K562 (cell line): ENCODE results near the gene STMP1.

ENCODE experiments used
- ARHGAP35 ChIP-seq: fragments of 450-650 bp; IDR thresholded peaks from 2 replicates; pipeline ENCODE4 v1.6.1; 2018; ENCODE audit not compliant: partially characterized antibody
- FOXM1 ChIP-seq, 2 experiments: fragments of 450-650 bp in 1 of 2; sonication (generic) in 1 of 2; formaldehyde crosslinking in 1 of 2; IDR thresholded peaks; 2 replicates each; pipeline versions ENCODE4 v1.6.1 to v1.9.0; 2017 to 2022; ENCODE audit warnings: low read depth in 2 of 2, mild to moderate bottlenecking in 2 of 2, missing genetic modification reagents in 1 of 2, moderate library complexity in 1 of 2
- MXI1 ChIP-seq: IDR thresholded peaks from 2 replicates; pipeline ENCODE4 v1.6.1; 2011; ENCODE audit warnings: low read depth, mild to moderate bottlenecking, improper control_type of control experiment, low read length
- MYC ChIP-seq, 2 experiments: fragments of 250-450 bp in 1 of 2; sonication (Bioruptor Pico) in 1 of 2; IDR thresholded peaks; 2 replicates each; pipeline versions ENCODE4 v1.5.1 to v1.6.1; 2012 to 2021; ENCODE audit warnings: low read depth in 2 of 2, borderline replicate concordance in 1 of 2, improper control_type of control experiment in 1 of 2, low read length in 1 of 2, mild to moderate bottlenecking in 1 of 2, moderate library complexity in 1 of 2
- NR1H2 ChIP-seq: sonication (generic); formaldehyde crosslinking; IDR thresholded peaks from 2 replicates; pipeline ENCODE4 v1.4.0; 2020; ENCODE audit warnings: mild to moderate bottlenecking, missing genetic modification reagents
- POLR2A ChIP-seq: fragments of 450-650 bp; conservative IDR thresholded peaks from 2 replicates; pipeline ENCODE4 v1.6.1; 2016
- RFX5 ChIP-seq: IDR thresholded peaks from 2 replicates; pipeline ENCODE4 v1.6.1; 2011; ENCODE audit warnings: low read depth, mild to moderate bottlenecking, improper control_type of control experiment, low read length
- SP1 ChIP-seq: sonication (generic); formaldehyde crosslinking; IDR thresholded peaks from 2 replicates; pipeline ENCODE4 v1.8.1; 2022; ENCODE audit warnings: mild to moderate bottlenecking, missing genetic modification reagents
- XRCC3 ChIP-seq: fragments of 450-650 bp; IDR thresholded peaks from 2 replicates; pipeline ENCODE4 v1.6.1; 2017; ENCODE audit warnings: mild to moderate bottlenecking, moderate library complexity
- TF ChIP-seq, protein P1 (sequence below), 3 experiments: IDR thresholded peaks in 2 of 3; conservative IDR thresholded peaks in 1 of 3; 2 replicates each; pipeline ENCODE4 v1.5.1; 2011 to 2012; ENCODE audit warnings: low read length in 3 of 3, mild to moderate bottlenecking in 3 of 3, control low read depth in 2 of 3, improper control_type of control experiment in 1 of 3, inconsistent platforms in 1 of 3, low read depth in 1 of 3, mixed read lengths in 1 of 3, moderate library complexity in 1 of 3; ENCODE audit not compliant: insufficient read depth in 2 of 3
- TF ChIP-seq, protein P2 (sequence below): fragments of 150-350 bp; conservative IDR thresholded peaks from 2 replicates; pipeline ENCODE4 v1.6.1; 2014; ENCODE audit warnings: low read length

DNA sequence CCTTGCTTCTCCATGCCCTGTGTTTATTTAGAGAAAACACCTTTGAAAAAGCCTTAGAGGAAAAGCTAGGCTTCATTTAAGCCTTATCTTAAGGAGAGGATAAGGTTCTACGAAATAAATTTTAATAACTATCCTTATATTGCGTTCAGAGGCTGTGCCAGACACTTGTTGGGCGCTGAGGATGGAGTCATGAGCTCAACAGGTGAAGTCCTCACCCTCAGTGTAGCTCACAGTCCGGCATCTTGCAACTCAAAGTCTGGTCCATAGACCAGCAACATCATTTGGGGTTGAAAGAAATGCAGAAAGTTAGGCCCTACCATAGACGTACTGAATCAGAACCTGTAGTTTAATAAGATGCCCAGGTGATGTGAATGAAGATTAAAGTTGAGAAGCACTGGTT is 3.8 kb upstream of the STMP1 start:
- TF ChIP-seq POLR2A (no peak), NR1H2 (CRISPR knock-in tag) (no peak), RFX5 (no peak), FOXM1 (IDR thresholded peaks at IDR 0.05; ENCODE audit: low read depth) (no peak), FOXM1 (CRISPR knock-in tag; IDR thresholded peaks at IDR 0.05; ENCODE audit: low read depth) (no peak), XRCC3 (no peak), MXI1 (no peak), MYC (IDR thresholded peaks at IDR 0.05; ENCODE audit: low read depth, low read length) (no peak), MYC (CRISPR knock-in tag; IDR thresholded peaks at IDR 0.05; ENCODE audit: borderline replicate concordance, low read depth) (no peak), ARHGAP35 (no peak), SP1 (no peak)
- TF ChIP-seq, protein P1, sequence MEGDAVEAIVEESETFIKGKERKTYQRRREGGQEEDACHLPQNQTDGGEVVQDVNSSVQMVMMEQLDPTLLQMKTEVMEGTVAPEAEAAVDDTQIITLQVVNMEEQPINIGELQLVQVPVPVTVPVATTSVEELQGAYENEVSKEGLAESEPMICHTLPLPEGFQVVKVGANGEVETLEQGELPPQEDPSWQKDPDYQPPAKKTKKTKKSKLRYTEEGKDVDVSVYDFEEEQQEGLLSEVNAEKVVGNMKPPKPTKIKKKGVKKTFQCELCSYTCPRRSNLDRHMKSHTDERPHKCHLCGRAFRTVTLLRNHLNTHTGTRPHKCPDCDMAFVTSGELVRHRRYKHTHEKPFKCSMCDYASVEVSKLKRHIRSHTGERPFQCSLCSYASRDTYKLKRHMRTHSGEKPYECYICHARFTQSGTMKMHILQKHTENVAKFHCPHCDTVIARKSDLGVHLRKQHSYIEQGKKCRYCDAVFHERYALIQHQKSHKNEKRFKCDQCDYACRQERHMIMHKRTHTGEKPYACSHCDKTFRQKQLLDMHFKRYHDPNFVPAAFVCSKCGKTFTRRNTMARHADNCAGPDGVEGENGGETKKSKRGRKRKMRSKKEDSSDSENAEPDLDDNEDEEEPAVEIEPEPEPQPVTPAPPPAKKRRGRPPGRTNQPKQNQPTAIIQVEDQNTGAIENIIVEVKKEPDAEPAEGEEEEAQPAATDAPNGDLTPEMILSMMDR (IDR thresholded peaks at IDR 0.05 in 2 of 3, conservative IDR thresholded peaks at IDR 0.05 in 1 of 3; ENCODE audit: insufficient read depth in 2 of 3, low read depth in 1 of 3, low read length in 3 of 3), result no peak
- TF ChIP-seq, protein P2, sequence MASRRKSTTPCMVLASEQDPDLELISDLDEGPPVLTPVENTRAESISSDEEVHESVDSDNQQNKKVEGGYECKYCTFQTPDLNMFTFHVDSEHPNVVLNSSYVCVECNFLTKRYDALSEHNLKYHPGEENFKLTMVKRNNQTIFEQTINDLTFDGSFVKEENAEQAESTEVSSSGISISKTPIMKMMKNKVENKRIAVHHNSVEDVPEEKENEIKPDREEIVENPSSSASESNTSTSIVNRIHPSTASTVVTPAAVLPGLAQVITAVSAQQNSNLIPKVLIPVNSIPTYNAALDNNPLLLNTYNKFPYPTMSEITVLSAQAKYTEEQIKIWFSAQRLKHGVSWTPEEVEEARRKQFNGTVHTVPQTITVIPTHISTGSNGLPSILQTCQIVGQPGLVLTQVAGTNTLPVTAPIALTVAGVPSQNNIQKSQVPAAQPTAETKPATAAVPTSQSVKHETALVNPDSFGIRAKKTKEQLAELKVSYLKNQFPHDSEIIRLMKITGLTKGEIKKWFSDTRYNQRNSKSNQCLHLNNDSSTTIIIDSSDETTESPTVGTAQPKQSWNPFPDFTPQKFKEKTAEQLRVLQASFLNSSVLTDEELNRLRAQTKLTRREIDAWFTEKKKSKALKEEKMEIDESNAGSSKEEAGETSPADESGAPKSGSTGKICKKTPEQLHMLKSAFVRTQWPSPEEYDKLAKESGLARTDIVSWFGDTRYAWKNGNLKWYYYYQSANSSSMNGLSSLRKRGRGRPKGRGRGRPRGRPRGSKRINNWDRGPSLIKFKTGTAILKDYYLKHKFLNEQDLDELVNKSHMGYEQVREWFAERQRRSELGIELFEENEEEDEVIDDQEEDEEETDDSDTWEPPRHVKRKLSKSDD, result no peak
